ENCODE measurements around the gene LMOD2. TPM values are rescaled to one million over a fixed set of nuclear protein-coding genes. Genes with fewer than 3 reads are reported as not detected.

The LMOD2 gene
- total RNA-seq, 1 donor from 2014 or later = not detected

DNA sequence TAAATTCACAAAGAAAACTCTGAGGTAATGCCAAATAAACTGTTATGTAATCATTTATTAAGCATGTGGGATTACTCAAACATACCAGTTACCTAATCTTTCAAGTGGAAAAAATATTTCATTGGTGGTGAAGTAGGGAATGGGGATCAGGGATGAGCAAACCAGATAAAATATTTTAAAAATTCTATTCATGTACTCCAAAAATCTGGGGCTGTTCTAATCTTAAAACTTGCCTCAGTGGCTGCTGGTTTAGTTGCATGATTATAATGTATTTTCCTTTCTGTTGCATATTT lies 19.5 kb downstream of the LMOD2 start:
- Mint-ChIP-seq H3K9me3 (ENCODE audit: low read depth) (no peaks in the 10 kb centered on the region), H3K27me3 (ENCODE audit: low read depth) (no peaks in the 10 kb centered on the region), H3K27ac (ENCODE audit: unreplicated experiment) (no peak overlapping the region), H3K36me3 (ENCODE audit: low read depth) (peaks cover 5% of the 10 kb centered on the region), H3K4me1 (ENCODE audit: low read depth) (peaks cover 6% of the 10 kb centered on the region), H3K4me3 (ENCODE audit: unreplicated experiment) (no peak overlapping the region)
- no peak for DNase-seq (ENCODE audit: low spot score)
- TF ChIP-seq, protein P1, sequence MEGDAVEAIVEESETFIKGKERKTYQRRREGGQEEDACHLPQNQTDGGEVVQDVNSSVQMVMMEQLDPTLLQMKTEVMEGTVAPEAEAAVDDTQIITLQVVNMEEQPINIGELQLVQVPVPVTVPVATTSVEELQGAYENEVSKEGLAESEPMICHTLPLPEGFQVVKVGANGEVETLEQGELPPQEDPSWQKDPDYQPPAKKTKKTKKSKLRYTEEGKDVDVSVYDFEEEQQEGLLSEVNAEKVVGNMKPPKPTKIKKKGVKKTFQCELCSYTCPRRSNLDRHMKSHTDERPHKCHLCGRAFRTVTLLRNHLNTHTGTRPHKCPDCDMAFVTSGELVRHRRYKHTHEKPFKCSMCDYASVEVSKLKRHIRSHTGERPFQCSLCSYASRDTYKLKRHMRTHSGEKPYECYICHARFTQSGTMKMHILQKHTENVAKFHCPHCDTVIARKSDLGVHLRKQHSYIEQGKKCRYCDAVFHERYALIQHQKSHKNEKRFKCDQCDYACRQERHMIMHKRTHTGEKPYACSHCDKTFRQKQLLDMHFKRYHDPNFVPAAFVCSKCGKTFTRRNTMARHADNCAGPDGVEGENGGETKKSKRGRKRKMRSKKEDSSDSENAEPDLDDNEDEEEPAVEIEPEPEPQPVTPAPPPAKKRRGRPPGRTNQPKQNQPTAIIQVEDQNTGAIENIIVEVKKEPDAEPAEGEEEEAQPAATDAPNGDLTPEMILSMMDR (IDR thresholded peaks at IDR 0.05) = no peak

DNA sequence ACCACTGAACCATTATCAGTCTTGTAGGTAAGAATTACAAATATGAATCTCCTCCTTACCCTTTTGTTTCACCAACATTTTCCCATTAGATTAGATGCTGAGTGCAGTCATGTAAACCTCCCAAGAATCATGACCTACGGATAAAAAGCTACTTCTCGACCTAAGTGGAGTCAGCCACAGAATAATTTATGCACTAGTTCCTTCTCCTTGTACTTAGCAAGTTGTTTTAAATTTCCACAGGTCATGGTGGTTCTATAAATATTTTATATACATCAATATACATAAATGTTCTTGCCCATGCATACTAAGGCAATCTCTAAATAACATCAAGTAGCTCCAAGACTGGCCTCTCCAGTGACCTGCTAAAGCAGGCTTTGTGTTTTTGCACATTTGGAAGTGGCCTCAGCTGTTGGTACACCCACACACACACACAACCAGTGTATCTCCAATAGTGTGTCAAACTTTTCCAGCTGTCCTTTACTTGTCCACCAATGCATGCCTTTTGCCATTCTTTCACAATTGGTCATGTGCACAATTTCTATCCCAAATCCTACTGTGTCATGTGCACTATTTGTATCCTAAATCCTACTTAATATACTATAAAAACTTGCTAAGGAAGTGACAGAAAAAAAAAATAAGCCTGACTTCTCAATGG lies 21.5 kb downstream of the LMOD2 start:
- Mint-ChIP-seq H3K36me3 (ENCODE audit: low read depth) (peaks cover 6% of the 10 kb centered on the region), H3K9me3 (ENCODE audit: low read depth) (no peaks in the 10 kb centered on the region), H3K4me3 (ENCODE audit: unreplicated experiment) (no peak overlapping the region), H3K27me3 (ENCODE audit: low read depth) (no peaks in the 10 kb centered on the region), H3K4me1 (ENCODE audit: low read depth) (peaks cover 9% of the 10 kb centered on the region), H3K27ac (ENCODE audit: unreplicated experiment) (no peak overlapping the region)
- no peak for DNase-seq (ENCODE audit: low spot score)
- TF ChIP-seq, protein P1 (IDR thresholded peaks at IDR 0.05) = no peak

DNA sequence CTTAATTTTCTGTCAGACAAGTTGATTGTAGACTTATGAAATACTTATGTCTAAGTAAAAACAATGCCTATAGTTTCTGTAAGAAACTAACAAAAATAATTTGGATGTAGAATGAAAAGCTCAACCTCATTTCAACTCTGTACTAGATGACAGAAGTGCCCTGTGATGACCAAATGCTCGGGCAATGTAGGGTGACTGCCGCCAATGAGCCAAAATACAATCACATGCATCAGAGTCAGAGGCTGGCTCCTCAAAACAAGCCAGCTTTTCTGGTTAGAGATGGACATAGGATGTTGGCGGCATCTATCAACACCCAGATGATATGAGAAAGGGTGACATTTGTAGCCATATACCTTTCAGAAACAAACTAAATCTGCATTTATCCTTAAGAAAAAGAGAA lies 23.9 kb downstream of the LMOD2 start:
- H3K4me1 Mint-ChIP-seq (ENCODE audit: low read depth) = peaks cover 14% of the 10 kb centered on the region
- H3K27ac Mint-ChIP-seq (ENCODE audit: unreplicated experiment) = no peak overlapping the region
- no peaks in the 10 kb centered on the region for H3K27me3 Mint-ChIP-seq (ENCODE audit: low read depth)
- H3K4me3 Mint-ChIP-seq (ENCODE audit: unreplicated experiment) = no peak overlapping the region
- DNase-seq (ENCODE audit: low spot score) = no peak
- H3K36me3 Mint-ChIP-seq (ENCODE audit: low read depth) = peaks cover 6% of the 10 kb centered on the region
- no peaks in the 10 kb centered on the region for H3K9me3 Mint-ChIP-seq (ENCODE audit: low read depth)
- TF ChIP-seq, protein P1 (IDR thresholded peaks at IDR 0.05) = no peak

DNA sequence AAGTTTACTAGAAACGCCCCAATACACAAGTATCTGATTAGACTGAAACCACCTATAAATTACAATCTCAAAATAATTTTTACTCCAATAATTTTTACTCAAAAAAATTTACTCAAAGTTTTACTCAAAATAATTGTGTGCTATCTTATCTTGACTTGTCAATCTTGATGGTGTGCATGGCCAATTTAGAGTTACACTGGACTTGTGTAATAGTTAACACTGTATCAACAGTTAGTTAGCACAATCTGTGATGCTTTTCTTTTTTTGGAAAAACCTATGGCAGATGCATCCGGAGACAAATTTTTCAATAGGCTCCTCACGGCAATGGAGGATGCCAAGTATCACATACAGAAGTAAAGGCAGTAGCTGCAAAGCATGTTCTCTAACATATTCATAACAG lies 24.9 kb downstream of the LMOD2 start:
- peaks cover 8% of the 10 kb centered on the region for H3K4me1 Mint-ChIP-seq (ENCODE audit: low read depth)
- no peak overlapping the region for H3K27ac Mint-ChIP-seq (ENCODE audit: unreplicated experiment)
- H3K36me3 Mint-ChIP-seq (ENCODE audit: low read depth) = peaks cover 6% of the 10 kb centered on the region
- TF ChIP-seq, protein P1 (IDR thresholded peaks at IDR 0.05) = no peak
- H3K4me3 Mint-ChIP-seq (ENCODE audit: unreplicated experiment) = no peak overlapping the region
- no peaks in the 10 kb centered on the region for H3K27me3 Mint-ChIP-seq (ENCODE audit: low read depth)
- H3K9me3 Mint-ChIP-seq (ENCODE audit: low read depth) = no peaks in the 10 kb centered on the region
- no peak for DNase-seq (ENCODE audit: low spot score)

DNA sequence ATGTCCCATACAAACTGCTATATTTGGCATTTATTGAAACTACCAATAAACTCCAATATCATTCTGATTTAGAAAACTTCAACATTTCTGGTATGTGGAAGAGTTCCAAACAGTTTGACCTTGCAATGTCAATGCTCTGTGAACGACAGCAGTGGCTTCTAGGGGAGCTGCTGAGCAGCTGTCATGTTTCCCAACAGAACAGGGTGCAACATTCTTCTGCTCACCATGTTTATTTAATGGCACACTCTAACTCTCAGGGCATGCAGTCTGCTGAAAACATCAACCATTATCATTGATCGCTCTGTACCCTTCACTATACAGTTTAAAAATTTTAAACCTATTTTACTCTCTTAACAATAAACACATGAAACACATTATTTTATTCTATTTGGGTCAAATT lies 25.9 kb downstream of the LMOD2 start:
- peaks cover 8% of the 10 kb centered on the region for H3K4me1 Mint-ChIP-seq (ENCODE audit: low read depth)
- H3K27ac Mint-ChIP-seq (ENCODE audit: unreplicated experiment) = no peak overlapping the region
- peaks cover 6% of the 10 kb centered on the region for H3K36me3 Mint-ChIP-seq (ENCODE audit: low read depth)
- H3K9me3 Mint-ChIP-seq (ENCODE audit: low read depth) = no peaks in the 10 kb centered on the region
- H3K27me3 Mint-ChIP-seq (ENCODE audit: low read depth) = no peaks in the 10 kb centered on the region
- no peak overlapping the region for H3K4me3 Mint-ChIP-seq (ENCODE audit: unreplicated experiment)
- DNase-seq (ENCODE audit: low spot score) = no peak
- TF ChIP-seq, protein P1 (IDR thresholded peaks at IDR 0.05) = no peak
